ENCODE measurements around the gene CADM2.

DNA sequence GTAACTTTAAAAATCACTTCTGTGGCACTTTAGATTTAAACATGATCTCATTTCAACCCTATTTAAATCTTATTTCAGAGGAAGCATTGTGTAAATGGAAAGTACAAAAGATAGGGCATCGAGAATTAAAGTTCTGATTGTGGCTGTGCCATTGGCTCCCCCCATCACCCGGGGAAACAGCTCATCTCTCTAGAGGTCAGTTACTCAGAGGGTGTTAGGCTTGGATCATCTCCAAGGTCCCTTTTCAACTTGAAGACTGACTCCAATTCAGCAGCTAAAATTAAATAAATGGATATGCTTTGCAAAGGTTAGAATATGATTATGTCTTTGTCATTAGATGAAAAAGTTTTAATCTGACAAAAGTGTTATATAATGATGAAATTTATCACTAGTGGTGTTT is 20.1 kb downstream of the CADM2 start:
- no peak for TF ChIP-seq CTCF (IDR thresholded peaks at IDR 0.05)
- no peak for TF ChIP-seq POLR2A (IDR thresholded peaks at IDR 0.05)
